ENCODE results near the gene FSTL4. TPM values are rescaled to one million over a fixed set of nuclear protein-coding genes. Genes with fewer than 3 reads are reported as not detected.

Gene FSTL4
- total RNA-seq, 4 donors from 2014 or later: 0.22 to 0.47 (median 0.27) TPM; not detected in 1

- Histone ChIP-seq H3K9me3 (no peaks in the 10 kb centered on the region), H3K27ac (no peak overlapping the region), H3K27me3 (no peaks in the 10 kb centered on the region), H3K36me3 (no peaks in the 10 kb centered on the region), H3K4me3 (no peak overlapping the region), H3K4me1 (no peaks in the 10 kb centered on the region)
- no peak for TF ChIP-seq CTCF (IDR thresholded peaks at IDR 0.05)
- no peak for TF ChIP-seq POLR2AphosphoS5 (IDR thresholded peaks at IDR 0.05)
- WGBS, 2 donors (ENCODE audit: low coverage in 1 of 2): 87 to 91% methylated on average over 2 to 3 of the region's 6 CpGs
- ATAC-seq: no peak
These were observed 272.2 kb downstream of the FSTL4 start for GRCh38 chr5:133340002-133340755.

GRCh38 chr5:133338504-133339355 lies 273.6 kb downstream of the FSTL4 start:
- TF ChIP-seq POLR2AphosphoS5 (IDR thresholded peaks at IDR 0.05): no peak
- TF ChIP-seq CTCF (IDR thresholded peaks at IDR 0.05): no peak
- no peak for TF ChIP-seq POLR2A (IDR thresholded peaks at IDR 0.05)
- no peak for TF ChIP-seq EP300 (IDR thresholded peaks at IDR 0.05)
- H3K4me1 ChIP-seq: no peaks in the 10 kb centered on the region
- no peaks in the 10 kb centered on the region for H3K36me3 ChIP-seq
- no peak overlapping the region for H3K4me3 ChIP-seq
- no peaks in the 10 kb centered on the region for H3K27me3 ChIP-seq
- no peaks in the 10 kb centered on the region for H3K9me3 ChIP-seq
- no peak overlapping the region for H3K27ac ChIP-seq
- WGBS, 2 donors (ENCODE audit: low coverage in 1 of 2): 95 to 96% methylated on average over 7 to 8 of the region's 15 CpGs
- no peak for ATAC-seq

GRCh38 chr5:133337795-133338445 lies 274.4 kb downstream of the FSTL4 start:
- no peaks in the 10 kb centered on the region for H3K4me1 ChIP-seq
- H3K27ac ChIP-seq: no peak overlapping the region
- whole genome bisulfite sequencing, 2 donors (ENCODE audit: low coverage in 1 of 2): 85 to 97% methylated on average over 4 to 5 of the region's 9 CpGs
- no peak for ATAC-seq
- H3K9me3 ChIP-seq: no peaks in the 10 kb centered on the region
- TF ChIP-seq POLR2AphosphoS5 (IDR thresholded peaks at IDR 0.05) (no peak), EP300 (IDR thresholded peaks at IDR 0.05) (no peak), POLR2A (IDR thresholded peaks at IDR 0.05) (no peak), CTCF (IDR thresholded peaks at IDR 0.05) (no peak)
- H3K27me3 ChIP-seq: no peaks in the 10 kb centered on the region
- no peaks in the 10 kb centered on the region for H3K36me3 ChIP-seq
- H3K4me3 ChIP-seq: no peak overlapping the region

GRCh38 chr5:133336969-133337410 lies 275.4 kb downstream of the FSTL4 start:
- 80 to 87% methylated on average over 1 to 3 of the region's 12 CpGs for WGBS, 2 donors (ENCODE audit: low coverage in 1 of 2)
- no peaks in the 10 kb centered on the region for H3K4me1 ChIP-seq
- no peaks in the 10 kb centered on the region for H3K9me3 ChIP-seq
- no peak overlapping the region for H3K27ac ChIP-seq
- ATAC-seq: no peak
- TF ChIP-seq CTCF (IDR thresholded peaks at IDR 0.05) (no peak), POLR2A (IDR thresholded peaks at IDR 0.05) (no peak), EP300 (IDR thresholded peaks at IDR 0.05) (no peak), POLR2AphosphoS5 (IDR thresholded peaks at IDR 0.05) (no peak)
- H3K36me3 ChIP-seq: no peaks in the 10 kb centered on the region
- H3K4me3 ChIP-seq: no peak overlapping the region
- no peaks in the 10 kb centered on the region for H3K27me3 ChIP-seq
